GM12878 (cell line): ENCODE data around the gene ZNF48. TPM values are rescaled to one million over a fixed set of nuclear protein-coding genes. Genes with fewer than 3 reads are reported as not detected.
A peak's percentile ranks its signal among the peaks of the same experiment; 100 is the strongest.

Source experiments
- ATAC-seq: fragments of 200-7000 bp; cut with Tn5 transposase; 3 replicates; pipeline ENCODE4 v1.9.1; 2020; ENCODE audit warnings: mild to moderate bottlenecking, moderate library complexity
- BruUV-seq: library from RNA; stranded (reverse); fragments of 400-500 nt; replicated peaks from 2 replicates; lab custom pipeline; 2021; lab: Mats Ljungman, UMichigan
- CTCF ChIA-PET: fragments of 300-600 bp; sonication (Branson Sonifier 250); formaldehyde crosslinking; extraction: SDS; loops from one replicate; lab custom pipeline; 2021; ENCODE audit warnings: inconsistent platforms; lab: Yijun Ruan, JAX
- POLR2A ChIA-PET: fragments of 350-600 bp; formaldehyde crosslinking; extraction: SDS; loops from one replicate; lab custom pipeline; 2021; ENCODE audit warnings: inconsistent platforms; lab: Charles Lee
- RAD21 ChIA-PET: fragments of 300-600 bp; sonication (Branson Sonifier 250); formaldehyde crosslinking; loops from one replicate; lab custom pipeline; 2023; ENCODE audit warnings: antibody characterized with exemption; ENCODE audit not compliant: unreplicated experiment; lab: Charles Lee
- SMC1A ChIA-PET: fragments of 300-600 bp; sonication (Branson Sonifier 250); formaldehyde crosslinking; loops from one replicate; lab custom pipeline; 2023; ENCODE audit not compliant: unreplicated experiment, uncharacterized antibody; lab: Charles Lee
- DNase-seq: peaks from one replicate; pipeline ENCODE4 v3.0.0-alpha.2; 2011; ENCODE audit warnings: low read depth, low spot score
- FAIRE-seq: peaks from 3 replicates; lab custom pipeline; 2011; peaks lifted over from hg19 to GRCh38; lab: Jason Lieb, UNC
- H2AFZ ChIP-seq: 2 replicates; pipeline ENCODE4 v1.6.0; 2011; ENCODE audit warnings: low read depth, low read length, control low read depth; ENCODE audit not compliant: control insufficient read depth
- H3K27ac ChIP-seq: 2 replicates; pipeline ENCODE4 v1.5.1; 2011; ENCODE audit warnings: control low read depth; ENCODE audit not compliant: control insufficient read depth, insufficient read depth
- H3K27me3 ChIP-seq, 2 experiments: replicated peaks in 1 of 2; 2 replicates each; pipeline versions ENCODE4 v1.6.0 to v1.6.1; 2011; ENCODE audit warnings: low read length in 1 of 2; ENCODE audit not compliant: control insufficient read depth in 2 of 2, insufficient read depth in 2 of 2
- H3K36me3 ChIP-seq, 2 experiments: 2 replicates each; pipeline ENCODE4 v1.5.1; 2011; ENCODE audit warnings: low read length in 1 of 2; ENCODE audit not compliant: control insufficient read depth in 2 of 2, insufficient read depth in 2 of 2
- H3K4me1 ChIP-seq: 2 replicates; pipeline ENCODE4 v1.6.1; 2011; ENCODE audit warnings: mild to moderate bottlenecking, low read length, moderate library complexity, mixed read lengths; ENCODE audit not compliant: control insufficient read depth, insufficient read depth
- H3K4me2 ChIP-seq: 2 replicates; pipeline ENCODE4 v1.6.0; 2011; ENCODE audit warnings: control low read depth; ENCODE audit not compliant: control insufficient read depth, insufficient read depth
- H3K4me3 ChIP-seq: fragments of 200-600 bp; sonication (generic); 2 replicates; pipeline ENCODE4 v1.5.1; 2016
- H3K79me2 ChIP-seq: 2 replicates; pipeline ENCODE4 v1.6.0; 2011; ENCODE audit warnings: low read length; ENCODE audit not compliant: control insufficient read depth, insufficient read depth
- H3K9ac ChIP-seq: 2 replicates; pipeline ENCODE4 v1.8.0; 2011; ENCODE audit warnings: low read length, control low read depth, mixed read lengths; ENCODE audit not compliant: control insufficient read depth, insufficient read depth
- H3K9me3 ChIP-seq: replicated peaks from 3 replicates; pipeline ENCODE4 v1.5.1; 2011; ENCODE audit warnings: mild to moderate bottlenecking, low read length; ENCODE audit not compliant: control insufficient read depth, insufficient read depth
- H4K20me1 ChIP-seq: 2 replicates; pipeline ENCODE4 v1.6.0; 2011; ENCODE audit not compliant: control insufficient read depth, insufficient read depth
- MLLT1 ChIP-seq: fragments of 450-650 bp; IDR thresholded peaks from 2 replicates; pipeline ENCODE4 v1.6.1; 2016; ENCODE audit warnings: mild to moderate bottlenecking
- SREBF1 ChIP-seq: IDR thresholded peaks from 2 replicates; pipeline ENCODE4 v1.6.1; 2012; ENCODE audit warnings: mild to moderate bottlenecking, low read length
- WGBS: methylation state at CpG from one replicate; pipeline ENCODE4 v1.1.6; 2016; ENCODE audit warnings: low lambda C conversion rate; ENCODE audit not compliant: insufficient replicate concordance, insufficient coverage; ENCODE audit errors: missing lambda C conversion rate; 5-methylcytosine and 5-hydroxymethylcytosine counted together
- in situ Hi-C: fragments of 300-500 bp; cut with MboI; formaldehyde crosslinking; loops from 9 replicates; pipeline ENCODE4 v1.14.3; 2018; ENCODE audit warnings: mixed read lengths
- intact Hi-C: fragments of 100-400 bp; cut with micrococcal nuclease; formaldehyde crosslinking; loops from one replicate; pipeline ENCODE4 v1.14.2; 2022; ENCODE audit not compliant: unreplicated experiment
- polyA plus RNA-seq, 11 experiments: library from polyadenylated mRNA; depleted of rRNA in 4 of 11; unstranded in 6 of 11; stranded (reverse) in 5 of 11; fragments of >200 nt; fragmentation: Nextera tagmentation in 4 of 11; fragmentation: Illumina TruSeq in 1 of 11; extraction: Ambion mirVana in 4 of 11; extraction: Trizol in 1 of 11; gene quantifications; 1 replicate in 1 of 11; 2 replicates in 10 of 11; pipeline versions ENCODE4 v1.2.1 to v1.2.3, GENCODE V29; 2011 to 2016; ENCODE audit warnings: inconsistent platforms in 2 of 11, missing spikeins in 2 of 11, low read depth in 1 of 11
- total RNA-seq, 4 experiments: library from RNA; depleted of rRNA in 3 of 4; stranded (reverse); fragments of >200 nt in 3 of 4; fragmentation: Illumina TruSeq in 1 of 4; extraction: Trizol in 1 of 4; gene quantifications; 2 replicates each; pipeline versions ENCODE4 v1.2.1 to v1.2.3, GENCODE V29; 2013 to 2021

The ZNF48 gene
- total and polyA plus RNA-seq, 10 of the 15 experiments (the other 5 are each of a cell fraction or from before 2014, with no cell fraction given): 0.14 to 12.0 (median 4.2) TPM

DNA sequence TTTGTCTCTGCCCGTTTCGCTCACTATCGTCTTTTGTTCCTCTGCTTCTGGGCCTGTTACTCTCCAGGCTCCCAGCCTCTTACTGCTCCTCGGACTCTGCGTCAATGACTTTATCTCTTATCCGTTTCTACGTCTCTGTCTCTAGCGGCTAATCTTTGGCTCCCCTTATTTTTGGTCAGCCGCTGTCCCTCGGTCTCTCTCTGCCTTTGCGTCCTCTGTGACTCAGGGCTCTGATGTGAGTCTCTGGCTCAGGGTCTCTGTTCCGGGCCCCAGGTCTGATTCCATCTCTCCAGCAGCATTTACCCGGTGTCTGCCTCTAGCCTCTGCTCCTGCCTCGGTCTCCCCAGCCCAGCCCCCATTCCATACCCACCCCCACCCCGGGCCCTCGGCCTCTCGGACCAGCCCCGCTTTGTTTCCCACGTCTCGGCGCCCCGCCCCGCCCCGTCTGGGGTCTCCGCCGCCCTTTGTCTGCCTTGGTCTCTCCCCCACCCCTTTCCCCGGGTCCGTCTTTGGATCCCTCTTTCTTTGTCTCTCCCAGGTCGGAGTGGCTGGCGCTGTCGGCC is 547 bp upstream of the ZNF48 start:
- Histone ChIP-seq H3K9ac (peak overlapping the region; percentile 63), H3K4me2 (peak overlapping the region; percentile 92; the same call in 1 of the 2 replicates), H3K27ac (peak overlapping the region; percentile 13), H4K20me1 (no peaks in the 10 kb centered on the region), H2AFZ (peak overlapping the region; percentile 85), H3K36me3 (peaks cover 0 to 2% of the 10 kb centered on the region in 2 experiments; a peak in 3 of 4 replicates), H3K9me3 (no peaks in the 10 kb centered on the region), H3K79me2 (peaks cover 5% of the 10 kb centered on the region), H3K4me1 (peaks cover 8% of the 10 kb centered on the region), H3K4me3 (peak overlapping the region; percentile 92), H3K27me3 (no peaks in the 10 kb centered on the region)
- BruUV-seq: no TSS peak
- CTCF ChIA-PET: interaction anchor here (0.6 to 3.3 kb wide), 7 partner anchors 13 to 212 kb away, joined by 3 to 29 read pairs (median 3); partner anchors contain the start of genes CORO1A, DCTPP1, SEPTIN1 and ZNF771
- FAIRE-seq (no peak), ATAC-seq (no peak), DNase-seq (no peak)
- RAD21 ChIA-PET: interaction anchor here (1.0 to 2.4 kb wide), 4 partner anchors 12 to 141 kb away, joined by 5 to 32 read pairs (median 9); partner anchors contain the start of genes SEPTIN1, TBC1D10B, ZNF747 and ZNF771
- SMC1A ChIA-PET: interaction anchor here (1.0 to 2.4 kb wide), 5 partner anchors 11 to 141 kb away, joined by 3 to 12 read pairs (median 9); partner anchors contain the start of genes DCTPP1, SEPTIN1, TBC1D10B and ZNF771
- TF ChIP-seq MLLT1: 0 out of 2 replicates have a peak, but pooled peaks have one; percentile 41
- no peak for TF ChIP-seq SREBF1
- intact Hi-C loops (no loop called here), in situ Hi-C loops (no loop called here)
- 41% methylated on average over 19 of the region's 31 CpGs for WGBS
- POLR2A ChIA-PET: interaction anchor here (0.6 to 3.1 kb wide), 6 partner anchors 12 to 78 kb away, joined by 3 to 25 read pairs (median 4); partner anchors contain the start of genes ITGAL and SEPTIN1
